Activated CD4-positive, CD25-positive, alpha-beta regulatory T cell treated with anti-CD3 and anti-CD28 coated beads, Interleukin-2, amount 50 U/mL, for 72 hours (primary cell): ENCODE results near the gene HOXC9.

Source experiments
- DNase-seq: peaks from one replicate; pipeline ENCODE4 v3.0.0; 2021

The HOXC9 gene

DNA sequence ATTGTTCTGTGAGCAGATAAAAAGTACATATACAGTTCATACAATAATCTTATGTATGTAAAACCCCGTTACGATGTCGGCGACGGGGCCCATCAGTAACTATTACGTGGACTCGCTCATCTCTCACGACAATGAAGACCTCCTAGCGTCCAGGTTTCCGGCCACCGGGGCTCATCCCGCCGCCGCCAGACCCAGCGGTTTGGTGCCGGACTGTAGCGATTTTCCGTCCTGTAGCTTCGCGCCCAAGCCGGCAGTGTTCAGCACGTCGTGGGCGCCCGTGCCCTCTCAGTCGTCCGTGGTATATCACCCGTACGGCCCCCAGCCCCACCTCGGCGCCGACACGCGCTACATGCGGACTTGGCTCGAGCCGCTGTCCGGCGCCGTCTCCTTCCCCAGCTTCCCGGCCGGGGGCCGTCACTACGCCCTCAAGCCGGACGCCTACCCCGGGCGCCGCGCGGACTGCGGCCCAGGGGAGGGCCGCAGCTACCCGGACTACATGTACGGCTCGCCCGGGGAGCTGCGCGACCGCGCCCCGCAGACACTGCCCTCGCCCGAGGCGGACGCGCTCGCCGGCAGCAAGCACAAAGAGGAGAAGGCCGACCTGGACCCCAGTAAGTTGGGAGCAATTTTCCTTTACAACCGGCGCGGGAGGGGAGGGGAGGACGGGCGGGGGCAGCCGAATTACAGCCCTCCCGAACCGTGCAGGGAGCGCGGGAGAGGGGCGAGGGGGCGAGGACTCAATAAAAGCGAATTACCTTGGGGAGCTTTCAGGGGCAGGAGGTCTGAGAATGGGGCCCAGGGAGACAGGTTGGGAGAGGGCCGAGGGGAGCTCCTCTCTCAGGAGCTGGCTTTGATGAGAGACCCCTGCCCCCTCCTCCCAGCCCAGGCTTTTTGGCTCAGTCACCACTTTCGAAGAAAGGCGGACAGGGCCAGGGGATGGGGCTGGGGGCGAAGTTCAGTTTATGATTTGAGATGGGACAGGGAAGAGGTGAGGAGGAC lies at the start of gene HOXC9:
Gene HOXC9, plus strand, starts transcription at position 46 of the 999 bp plus-strand sequence. Its CDS starts 28 bp downstream, at position 74.
- DNase-seq: no peak

DNA sequence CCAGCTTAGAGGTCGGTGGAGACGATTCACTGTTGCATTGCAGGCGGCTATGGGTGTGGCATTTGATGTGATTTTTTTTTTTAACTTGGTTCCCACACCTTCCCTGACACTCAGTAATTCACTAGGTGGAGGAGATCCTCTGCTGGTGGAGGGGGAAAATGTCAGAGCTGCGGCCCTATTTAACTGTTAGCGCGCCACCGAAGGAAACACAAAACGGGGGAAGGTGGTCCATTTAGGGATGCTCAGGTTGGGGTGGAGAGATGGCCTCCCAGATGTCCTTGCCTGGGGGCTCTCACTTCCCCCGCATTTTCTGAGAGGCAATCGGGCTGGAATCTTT lies 49.6 kb upstream of the HOXC9 start:
- DNase-seq: no peak

DNA sequence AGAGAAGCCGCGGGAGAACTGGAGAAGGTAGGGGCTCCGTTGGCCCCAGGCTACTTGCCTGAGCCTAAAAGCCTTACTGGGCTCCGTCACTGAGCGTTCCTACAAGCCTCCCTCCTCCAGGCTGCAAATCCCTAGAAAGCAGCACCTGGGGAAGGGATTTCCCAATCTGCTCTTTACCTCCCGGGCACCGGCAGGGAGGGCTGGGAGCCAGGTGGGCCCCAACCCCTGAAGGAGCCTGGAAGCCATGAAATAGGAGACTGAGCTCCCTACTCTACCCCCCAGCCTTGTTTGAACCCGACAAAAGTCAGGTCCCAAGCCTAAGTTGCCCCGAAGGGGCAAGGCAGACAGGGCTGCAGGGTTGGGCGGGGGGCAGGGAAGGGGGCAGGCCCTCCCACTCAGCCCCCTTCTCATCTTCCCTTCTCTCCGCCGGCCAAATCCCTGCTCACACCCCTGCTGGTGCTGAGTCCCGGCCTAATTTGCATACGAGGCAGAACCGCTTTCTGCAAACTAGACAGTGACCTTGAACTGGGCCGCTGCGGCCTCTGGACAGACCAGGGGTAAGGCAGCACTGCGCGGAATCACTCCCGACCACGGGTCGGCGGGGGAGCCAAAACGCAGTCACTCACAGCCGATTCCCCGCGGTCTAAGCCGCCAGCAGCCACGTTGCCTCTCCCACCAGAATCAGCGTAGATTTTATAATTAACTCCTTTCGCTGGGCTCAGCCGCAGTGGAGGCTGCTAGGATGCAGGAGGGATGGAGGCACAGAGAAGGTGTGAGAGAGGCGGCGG lies 49.0 kb upstream of the HOXC9 start:
- DNase-seq: no peak

- DNase-seq: no peak
These were observed 48.2 kb upstream of the HOXC9 start for GRCh38 chr12:53951577-53952334.

GRCh38 chr12:53952335-53952694 lies 47.6 kb upstream of the HOXC9 start:
- DNase-seq: no peak

DNA sequence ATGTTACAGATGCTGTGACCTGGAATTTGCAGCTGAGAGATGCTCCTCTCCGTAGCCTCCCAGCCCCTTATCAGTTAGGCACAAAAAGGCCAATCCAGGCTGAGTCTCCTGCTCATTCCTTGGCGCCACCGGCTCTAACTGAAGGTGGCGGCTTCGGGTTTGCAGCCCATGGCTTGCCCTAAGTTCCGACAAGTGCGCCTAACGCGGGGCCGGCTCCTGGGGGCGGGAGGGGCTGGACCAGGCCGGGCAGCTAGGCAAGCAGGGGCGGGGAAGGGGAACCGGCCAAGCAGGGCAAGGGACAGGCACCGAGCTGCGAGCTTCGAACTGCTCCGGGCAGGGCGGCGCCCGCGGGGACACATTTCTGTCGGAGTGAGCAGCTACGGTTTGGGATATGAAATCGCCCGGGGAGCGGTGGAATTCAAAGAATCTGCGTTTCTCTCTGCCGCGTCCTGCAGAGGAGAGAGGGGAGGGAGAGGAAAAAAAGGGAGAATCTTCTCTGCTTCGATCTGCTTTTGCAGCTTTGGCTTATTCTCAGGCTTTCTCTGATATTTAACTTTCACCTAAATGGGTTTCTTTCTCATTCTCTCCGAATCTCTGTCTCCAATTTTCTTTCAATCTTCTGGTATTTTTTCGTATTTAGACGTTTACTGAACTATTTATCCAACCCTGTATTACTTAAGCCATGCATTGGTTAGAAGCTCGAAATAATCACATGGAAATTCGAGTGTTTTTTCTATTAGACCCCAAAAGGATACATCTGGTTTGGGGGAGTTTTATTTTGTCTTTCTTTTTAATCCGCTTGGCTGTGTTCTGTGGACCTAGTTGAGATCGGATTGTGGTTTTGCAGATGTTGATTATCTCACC lies 46.9 kb upstream of the HOXC9 start:
- DNase-seq: no peak

DNA sequence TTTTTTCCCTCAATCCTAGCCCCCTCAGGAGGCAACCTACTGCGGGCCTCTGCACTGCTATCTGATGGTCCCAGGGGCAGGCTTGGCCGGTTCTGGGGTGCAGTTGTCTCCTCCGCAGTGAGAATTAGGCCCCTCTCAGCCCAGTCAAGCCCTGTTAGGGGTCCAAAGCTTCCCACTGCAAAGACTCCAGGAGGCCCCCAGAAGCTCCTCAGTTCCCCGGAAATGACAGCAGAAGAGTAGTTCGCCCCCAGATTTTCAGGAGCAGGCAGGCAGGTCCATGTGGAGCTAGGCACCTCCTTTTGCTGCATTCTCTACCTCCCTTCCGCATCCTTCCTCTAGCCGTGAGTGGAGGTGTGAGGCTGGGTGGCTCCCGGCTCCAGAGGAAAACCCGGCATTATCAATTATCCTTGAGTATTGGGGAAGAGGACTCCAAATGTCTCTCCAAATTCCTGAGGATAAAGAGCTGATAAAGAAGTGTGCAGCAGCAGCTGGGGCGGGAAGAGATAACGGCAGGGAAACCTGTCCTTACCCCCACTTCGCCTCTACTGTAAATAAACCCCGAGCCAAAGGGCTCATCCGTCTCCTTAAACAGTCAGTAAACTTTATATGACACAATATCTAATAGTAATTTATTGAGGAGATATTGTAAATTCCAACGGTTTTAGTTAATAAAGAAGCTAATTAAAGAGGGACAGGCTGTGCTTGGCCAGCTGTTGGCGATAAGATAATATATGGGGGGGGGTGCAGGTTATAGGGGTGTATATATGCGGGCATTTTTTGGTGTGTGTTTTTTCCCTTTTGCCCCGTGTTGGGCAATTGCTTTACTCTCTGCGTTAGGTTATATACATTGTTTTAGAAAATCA lies 45.9 kb upstream of the HOXC9 start:
- no peak for DNase-seq

DNA sequence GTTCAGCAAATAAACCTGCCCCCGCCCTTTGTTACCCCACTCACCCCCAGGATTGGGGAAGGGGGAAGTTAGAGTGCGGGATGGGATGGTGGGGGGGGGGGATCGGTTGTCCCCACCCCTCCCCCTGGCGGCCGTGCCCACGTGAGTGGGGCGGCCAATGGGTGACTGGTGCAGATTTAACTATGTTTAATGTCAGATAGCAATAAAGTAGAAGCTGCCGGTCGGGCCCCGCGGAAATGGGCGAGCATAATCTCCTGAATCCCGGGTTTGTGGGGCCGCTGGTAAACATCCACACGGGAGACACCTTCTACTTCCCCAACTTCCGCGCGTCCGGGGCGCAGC lies 45.3 kb upstream of the HOXC9 start, which contains the start of gene HOXC12:
Gene HOXC12, plus strand, starts transcription at position 210 of the 342 bp plus-strand sequence. Its CDS starts 27 bp downstream, at position 237.
- DNase-seq: no peak

- no peak for DNase-seq
These were observed 44.8 kb upstream of the HOXC9 start for GRCh38 chr12:53955036-53955775.

- no peak for DNase-seq
These were observed 44.1 kb upstream of the HOXC9 start for GRCh38 chr12:53955776-53956250.

- no peak for DNase-seq
These were observed 43.6 kb upstream of the HOXC9 start for GRCh38 chr12:53956251-53956887.

DNA sequence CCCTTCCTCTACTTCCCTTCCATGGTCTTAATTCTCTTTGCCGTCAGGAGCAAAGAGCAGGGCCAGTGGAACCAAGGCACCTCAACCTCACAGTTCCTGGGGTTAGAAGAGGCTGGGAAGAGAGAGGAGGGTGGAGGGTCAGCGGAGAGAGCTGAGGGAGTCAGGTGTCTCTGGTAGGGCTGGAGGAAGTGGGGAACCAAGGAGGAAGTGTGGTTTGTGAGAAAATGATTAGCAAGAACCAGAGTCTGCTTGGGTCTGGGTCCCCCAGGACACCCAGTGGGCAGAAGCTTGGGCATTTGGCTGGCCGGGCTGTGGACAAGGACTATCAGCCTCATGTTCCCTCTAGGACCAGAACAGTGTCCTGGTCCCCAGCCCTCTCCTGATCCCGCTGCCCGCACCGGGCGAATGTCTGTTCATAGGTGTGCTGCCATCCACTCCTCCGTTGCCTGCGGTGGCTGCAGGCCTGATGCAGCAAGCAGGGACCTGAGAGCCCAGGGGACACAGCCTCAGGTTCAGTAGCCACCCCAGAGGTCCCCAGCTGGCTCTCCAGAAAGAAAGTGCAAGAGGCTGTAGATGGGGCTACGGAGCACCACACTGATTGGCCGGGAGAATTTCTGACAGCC lies 42.9 kb upstream of the HOXC9 start:
- no peak for DNase-seq

- DNase-seq: no peak
These were observed 41.8 kb upstream of the HOXC9 start for GRCh38 chr12:53958128-53958527.

GRCh38 chr12:53959314-53959713 lies 40.6 kb upstream of the HOXC9 start:
- DNase-seq: no peak

GRCh38 chr12:53960187-53961024 lies 39.6 kb upstream of the HOXC9 start:
- DNase-seq: no peak

GRCh38 chr12:53961025-53961761 lies 38.8 kb upstream of the HOXC9 start:
- no peak for DNase-seq

DNA sequence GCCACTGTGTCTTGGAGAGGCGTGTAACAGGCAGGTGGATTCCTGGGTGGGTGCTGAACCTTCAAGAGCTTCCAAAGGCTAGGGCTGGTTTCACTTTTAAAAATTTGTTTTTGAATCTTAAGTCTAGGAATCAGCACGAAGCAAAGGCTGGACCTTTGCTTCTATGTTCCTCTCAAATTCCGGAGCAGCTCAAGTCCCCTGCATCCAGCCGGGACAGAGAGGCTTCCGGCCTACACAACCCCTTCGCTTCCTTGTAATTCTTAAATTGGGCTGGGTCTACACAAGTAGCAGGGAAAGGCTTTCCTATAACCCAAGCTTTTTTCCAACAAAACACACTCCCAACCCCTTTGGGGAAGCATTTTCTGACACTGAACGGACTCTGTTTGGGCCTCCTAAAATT lies 37.0 kb upstream of the HOXC9 start:
- DNase-seq: no peak
